MM.1S (cell line): Measurements from ENCODE around the gene ITGA3.

Experiments
- DNase-seq: peaks from one replicate; pipeline ENCODE4 v3.0.0-alpha.2; 2015
- H2AFZ ChIP-seq: fragments of 300-600 bp; sonication (generic); 2 replicates; pipeline ENCODE4 v1.6.0; 2016; ENCODE audit warnings: antibody characterized with exemption, low read length
- H3F3A ChIP-seq: fragments of 300-600 bp; sonication (generic); 2 replicates; pipeline ENCODE4 v1.6.1; 2016; ENCODE audit warnings: mild to moderate bottlenecking, antibody characterized with exemption, low read length, moderate library complexity, mixed read lengths; ENCODE audit not compliant: insufficient read depth
- H3K27ac ChIP-seq: fragments of 300-600 bp; sonication (generic); 2 replicates; pipeline ENCODE4 v1.5.1; 2016; ENCODE audit warnings: mild to moderate bottlenecking, low read length
- H3K27me3 ChIP-seq: fragments of 300-600 bp; sonication (generic); replicated peaks from 2 replicates; pipeline ENCODE4 v1.6.0; 2016; ENCODE audit warnings: low read length; ENCODE audit not compliant: insufficient read depth
- H3K36me3 ChIP-seq: fragments of 300-600 bp; sonication (generic); replicated peaks from 2 replicates; pipeline ENCODE4 v1.6.1; 2016; ENCODE audit warnings: mild to moderate bottlenecking, low read length, mixed read lengths; ENCODE audit not compliant: insufficient read depth
- H3K4me1 ChIP-seq: fragments of 300-600 bp; sonication (generic); 2 replicates; pipeline ENCODE4 v1.6.1; 2016; ENCODE audit warnings: low read length, mixed read lengths
- H3K4me2 ChIP-seq: fragments of 300-600 bp; sonication (generic); 2 replicates; pipeline ENCODE4 v1.6.0; 2016; ENCODE audit warnings: low read depth, low read length
- H3K4me3 ChIP-seq: fragments of 300-600 bp; sonication (generic); 2 replicates; pipeline ENCODE4 v1.5.1; 2016; ENCODE audit warnings: low read length, mixed read lengths
- H3K79me2 ChIP-seq: fragments of 300-600 bp; sonication (generic); 2 replicates; pipeline ENCODE4 v1.6.1; 2016; ENCODE audit warnings: mixed run types, low read length, mixed read lengths
- H3K9ac ChIP-seq: fragments of 300-600 bp; sonication (generic); 2 replicates; pipeline ENCODE4 v1.6.1; 2016; ENCODE audit warnings: low read length, mixed read lengths
- H3K9me2 ChIP-seq: fragments of 300-600 bp; sonication (generic); replicated peaks from 2 replicates; pipeline ENCODE4 v1.6.1; 2016; ENCODE audit warnings: mild to moderate bottlenecking, low read length, mixed read lengths; ENCODE audit not compliant: insufficient read depth
- H3K9me3 ChIP-seq: fragments of 300-600 bp; sonication (generic); replicated peaks from 2 replicates; pipeline ENCODE4 v1.6.1; 2016; ENCODE audit warnings: mild to moderate bottlenecking, low read length, mixed read lengths; ENCODE audit not compliant: insufficient read depth
- H4K20me1 ChIP-seq: fragments of 300-600 bp; sonication (generic); 2 replicates; pipeline ENCODE4 v1.6.1; 2016; ENCODE audit warnings: mild to moderate bottlenecking, low read length, moderate library complexity, mixed read lengths; ENCODE audit not compliant: insufficient read depth
- EZH2 ChIP-seq: fragments of 300-600 bp; sonication (generic); optimal IDR thresholded peaks from 2 replicates; pipeline ENCODE3; 2017; ENCODE audit warnings: low read depth, mild to moderate bottlenecking, antibody characterized with exemption, low read length, mixed read lengths
- EZH2phosphoT487 ChIP-seq: fragments of 300-600 bp; sonication (generic); IDR thresholded peaks from 2 replicates; pipeline ENCODE4 v1.6.1; 2018; ENCODE audit warnings: antibody characterized with exemption, low read length
- TF ChIP-seq, protein P1 (sequence below): fragments of 300-600 bp; sonication (generic); IDR thresholded peaks from 2 replicates; pipeline ENCODE4 v1.5.1; 2016; ENCODE audit warnings: antibody characterized with exemption, low read length, mixed read lengths

ITGA3 gene

DNA sequence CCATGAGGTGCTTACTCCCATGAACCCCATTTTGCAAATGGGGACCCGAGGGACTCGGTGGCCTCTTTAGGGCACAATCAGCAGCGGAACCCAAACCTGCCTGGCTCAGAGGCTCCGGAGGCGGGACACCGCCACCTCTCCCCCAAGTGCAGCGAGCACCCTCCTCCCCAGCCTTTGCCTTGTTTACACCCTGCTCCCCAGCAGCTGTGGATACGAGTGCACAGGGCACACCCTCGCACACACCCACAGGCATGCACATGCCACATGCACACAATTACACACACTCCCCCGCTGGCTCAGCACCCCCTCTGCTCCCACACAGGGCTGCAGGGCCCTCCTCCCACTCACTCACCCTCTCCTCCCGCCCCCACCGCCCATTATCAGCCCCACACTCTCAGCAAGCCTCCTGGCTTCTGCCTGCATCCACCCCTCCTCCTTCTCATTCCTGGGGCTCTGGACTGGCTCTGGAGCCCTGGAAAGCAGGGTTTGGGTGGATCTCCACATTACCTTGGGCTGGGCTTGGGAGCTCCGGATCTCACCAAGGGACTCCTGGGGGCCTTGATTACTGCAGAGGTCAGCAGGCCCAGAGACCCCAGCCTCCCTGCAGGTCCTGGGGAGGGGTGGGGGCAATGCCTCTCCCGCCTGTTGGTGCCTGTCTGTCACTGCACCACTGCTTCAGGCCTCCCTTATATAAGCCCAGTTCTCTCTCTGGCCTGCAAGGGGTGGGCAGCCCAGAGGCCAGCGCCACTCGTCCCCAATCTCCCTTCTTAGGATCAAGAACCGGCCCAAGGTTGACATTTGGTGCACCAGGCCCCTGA, 45.6 kb downstream of the ITGA3 start:
- no peak for DNase-seq
- Histone ChIP-seq H3K36me3 (no peaks in the 10 kb centered on the region), H3K9ac (no peak overlapping the region), H3K4me2 (no peak overlapping the region), H3K4me3 (no peak overlapping the region), H3K4me1 (no peaks in the 10 kb centered on the region), H4K20me1 (no peaks in the 10 kb centered on the region), H2AFZ (no peak overlapping the region), H3F3A (no peaks in the 10 kb centered on the region), H3K27ac (no peak overlapping the region), H3K9me2 (no peaks in the 10 kb centered on the region), H3K27me3 (no peaks in the 10 kb centered on the region), H3K79me2 (0 out of 2 replicates have a peak, but pooled peaks cover 6% of the 10 kb centered on the region), H3K9me3 (no peaks in the 10 kb centered on the region)
- TF ChIP-seq, protein P1, sequence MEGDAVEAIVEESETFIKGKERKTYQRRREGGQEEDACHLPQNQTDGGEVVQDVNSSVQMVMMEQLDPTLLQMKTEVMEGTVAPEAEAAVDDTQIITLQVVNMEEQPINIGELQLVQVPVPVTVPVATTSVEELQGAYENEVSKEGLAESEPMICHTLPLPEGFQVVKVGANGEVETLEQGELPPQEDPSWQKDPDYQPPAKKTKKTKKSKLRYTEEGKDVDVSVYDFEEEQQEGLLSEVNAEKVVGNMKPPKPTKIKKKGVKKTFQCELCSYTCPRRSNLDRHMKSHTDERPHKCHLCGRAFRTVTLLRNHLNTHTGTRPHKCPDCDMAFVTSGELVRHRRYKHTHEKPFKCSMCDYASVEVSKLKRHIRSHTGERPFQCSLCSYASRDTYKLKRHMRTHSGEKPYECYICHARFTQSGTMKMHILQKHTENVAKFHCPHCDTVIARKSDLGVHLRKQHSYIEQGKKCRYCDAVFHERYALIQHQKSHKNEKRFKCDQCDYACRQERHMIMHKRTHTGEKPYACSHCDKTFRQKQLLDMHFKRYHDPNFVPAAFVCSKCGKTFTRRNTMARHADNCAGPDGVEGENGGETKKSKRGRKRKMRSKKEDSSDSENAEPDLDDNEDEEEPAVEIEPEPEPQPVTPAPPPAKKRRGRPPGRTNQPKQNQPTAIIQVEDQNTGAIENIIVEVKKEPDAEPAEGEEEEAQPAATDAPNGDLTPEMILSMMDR = no peak

GRCh38 chr17:50102164-50102991, 46.5 kb downstream of the ITGA3 start:
- no peaks in the 10 kb centered on the region for H3K36me3 ChIP-seq
- no peaks in the 10 kb centered on the region for H3F3A ChIP-seq
- no peaks in the 10 kb centered on the region for H4K20me1 ChIP-seq
- TF ChIP-seq EZH2phosphoT487 (no peak), EZH2 (no peak)
- TF ChIP-seq, protein P1 = no peak
- H3K79me2 ChIP-seq = no peaks in the 10 kb centered on the region
- H3K9me3 ChIP-seq = no peaks in the 10 kb centered on the region
- H3K4me1 ChIP-seq = no peaks in the 10 kb centered on the region
- H3K9me2 ChIP-seq = no peaks in the 10 kb centered on the region
- H3K4me2 ChIP-seq = no peak overlapping the region
- no peak overlapping the region for H3K27ac ChIP-seq
- no peak overlapping the region for H3K4me3 ChIP-seq
- no peaks in the 10 kb centered on the region for H3K27me3 ChIP-seq
- no peak for DNase-seq
- H3K9ac ChIP-seq = no peak overlapping the region
- H2AFZ ChIP-seq = no peak overlapping the region

DNA sequence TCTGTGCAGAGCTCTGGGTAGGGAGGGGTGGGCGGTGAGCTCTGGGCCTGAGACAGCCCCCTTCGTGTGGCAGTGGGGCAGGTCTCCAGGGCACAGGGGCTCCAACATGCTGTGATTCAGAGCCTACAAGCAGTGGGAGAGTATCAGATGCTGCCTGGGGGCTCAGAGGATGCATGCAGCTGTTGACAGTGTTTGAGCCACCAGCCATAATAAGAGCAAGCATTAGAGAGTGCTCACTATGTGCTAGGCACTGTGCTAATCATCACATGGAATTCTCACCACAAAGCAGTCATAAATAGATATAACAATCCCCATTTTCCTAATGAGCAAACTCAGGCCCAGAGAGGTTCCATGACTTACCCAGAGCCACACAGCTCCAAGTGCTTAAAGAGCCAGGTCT, 47.3 kb downstream of the ITGA3 start:
- TF ChIP-seq EZH2phosphoT487 (no peak), EZH2 (no peak)
- TF ChIP-seq, protein P1 = no peak
- Histone ChIP-seq H3F3A (no peaks in the 10 kb centered on the region), H3K4me1 (no peaks in the 10 kb centered on the region), H3K79me2 (no peaks in the 10 kb centered on the region), H3K9ac (no peak overlapping the region), H3K27ac (no peak overlapping the region), H3K36me3 (no peaks in the 10 kb centered on the region), H3K4me3 (no peak overlapping the region), H2AFZ (no peak overlapping the region), H3K4me2 (no peak overlapping the region), H4K20me1 (no peaks in the 10 kb centered on the region), H3K9me3 (no peaks in the 10 kb centered on the region), H3K9me2 (no peaks in the 10 kb centered on the region), H3K27me3 (no peaks in the 10 kb centered on the region)
- DNase-seq = no peak
